HCT116 (cell line): ENCODE results near the gene APBA2.

ENCODE experiments used
- EZH2 ChIP-seq: fragments of 200-600 bp; sonication (generic); IDR thresholded peaks from 2 replicates; pipeline ENCODE4 v1.6.1; 2017; ENCODE audit warnings: antibody characterized with exemption, mixed run types
- POLR2A ChIP-seq: IDR thresholded peaks from 2 replicates; pipeline ENCODE4 v1.7.0; 2011; ENCODE audit warnings: borderline replicate concordance; ENCODE audit not compliant: insufficient read depth, insufficient read length; ENCODE audit errors: extremely low read depth
- POLR2AphosphoS5 ChIP-seq: IDR thresholded peaks from 2 replicates; pipeline ENCODE4 v1.6.1; 2011; ENCODE audit warnings: mild to moderate bottlenecking, low read depth, low read length, moderate library complexity
- TF ChIP-seq, protein P1 (sequence below), 3 experiments: fragments of 200-600 bp in 1 of 3; sonication (generic) in 1 of 3; IDR thresholded peaks in 2 of 3; conservative IDR thresholded peaks in 1 of 3; 2 replicates each; pipeline ENCODE4 v1.5.1; 2012 to 2017; ENCODE audit warnings: low read depth in 2 of 3, low read length in 2 of 3, antibody characterized with exemption in 1 of 3, borderline replicate concordance in 1 of 3, control low read depth in 1 of 3, mild to moderate bottlenecking in 1 of 3, mixed read lengths in 1 of 3, mixed run types in 1 of 3, moderate library complexity in 1 of 3; ENCODE audit not compliant: insufficient read depth in 1 of 3

DNA sequence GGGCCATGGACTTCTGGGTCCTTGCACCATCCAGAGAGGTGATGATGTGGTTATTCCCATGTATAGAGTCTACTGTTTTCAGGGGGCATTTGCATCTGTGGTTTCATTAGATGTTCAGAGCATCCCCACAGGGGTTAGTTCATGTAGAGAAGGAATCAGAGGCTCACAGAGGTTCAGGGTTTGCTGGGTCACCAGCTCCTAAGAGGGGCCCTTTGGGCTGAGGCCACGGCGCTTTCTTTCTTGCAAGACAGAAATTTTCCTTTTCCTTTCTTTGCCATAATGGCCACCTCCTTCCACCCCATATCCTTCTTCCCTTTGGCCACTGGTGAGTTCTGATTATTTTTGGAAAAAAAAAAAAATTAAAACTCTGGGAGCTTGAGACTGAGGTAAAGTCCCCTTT, 62.3 kb downstream of the APBA2 start:
- TF ChIP-seq, protein P1, sequence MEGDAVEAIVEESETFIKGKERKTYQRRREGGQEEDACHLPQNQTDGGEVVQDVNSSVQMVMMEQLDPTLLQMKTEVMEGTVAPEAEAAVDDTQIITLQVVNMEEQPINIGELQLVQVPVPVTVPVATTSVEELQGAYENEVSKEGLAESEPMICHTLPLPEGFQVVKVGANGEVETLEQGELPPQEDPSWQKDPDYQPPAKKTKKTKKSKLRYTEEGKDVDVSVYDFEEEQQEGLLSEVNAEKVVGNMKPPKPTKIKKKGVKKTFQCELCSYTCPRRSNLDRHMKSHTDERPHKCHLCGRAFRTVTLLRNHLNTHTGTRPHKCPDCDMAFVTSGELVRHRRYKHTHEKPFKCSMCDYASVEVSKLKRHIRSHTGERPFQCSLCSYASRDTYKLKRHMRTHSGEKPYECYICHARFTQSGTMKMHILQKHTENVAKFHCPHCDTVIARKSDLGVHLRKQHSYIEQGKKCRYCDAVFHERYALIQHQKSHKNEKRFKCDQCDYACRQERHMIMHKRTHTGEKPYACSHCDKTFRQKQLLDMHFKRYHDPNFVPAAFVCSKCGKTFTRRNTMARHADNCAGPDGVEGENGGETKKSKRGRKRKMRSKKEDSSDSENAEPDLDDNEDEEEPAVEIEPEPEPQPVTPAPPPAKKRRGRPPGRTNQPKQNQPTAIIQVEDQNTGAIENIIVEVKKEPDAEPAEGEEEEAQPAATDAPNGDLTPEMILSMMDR (IDR thresholded peaks at IDR 0.05 in 2 of 3, conservative IDR thresholded peaks at IDR 0.05 in 1 of 3; ENCODE audit: borderline replicate concordance in 1 of 3, insufficient read depth in 1 of 3, low read depth in 2 of 3, low read length in 2 of 3) = no peak
- TF ChIP-seq POLR2A (no peak), POLR2AphosphoS5 (no peak), EZH2 (no peak)
